H1 (cell line): ENCODE results near the gene AGBL5. TPM values are rescaled to one million over a fixed set of nuclear protein-coding genes. Genes with fewer than 3 reads are reported as not detected.

Experiments used
- CTCF ChIA-PET: fragments of 300-600 bp; sonication (Branson Sonifier 250); formaldehyde crosslinking; loops from one replicate; lab custom pipeline; 2021; ENCODE audit not compliant: partially characterized antibody; lab: Charles Lee
- POLR2A ChIA-PET: fragments of 300-600 bp; sonication (Branson Sonifier 250); formaldehyde crosslinking; loops from one replicate; lab custom pipeline; 2021; ENCODE audit warnings: inconsistent platforms; ENCODE audit not compliant: partially characterized antibody; lab: Charles Lee
- DNase-seq, 2 experiments: peaks; one replicate each; pipeline versions ENCODE4 v3.0.0 to v3.0.0-alpha.2; 2010 to 2022; ENCODE audit warnings: low spot score in 2 of 2, low read depth in 1 of 2, mixed read lengths in 1 of 2
- FAIRE-seq: peaks from 2 replicates; lab custom pipeline; 2011; peaks lifted over from hg19 to GRCh38; lab: Jason Lieb, UNC
- H2AFZ ChIP-seq: 2 replicates; pipeline ENCODE4 v1.8.1; 2012; ENCODE audit warnings: low read length, inconsistent platforms
- H2AK5ac ChIP-seq: 2 replicates; pipeline ENCODE4 v1.6.1; 2013; ENCODE audit warnings: low read depth, low read length
- H2BK120ac ChIP-seq: replicated peaks from 2 replicates; pipeline ENCODE3; 2013; ENCODE audit warnings: low read depth, low read length, inconsistent platforms
- H2BK12ac ChIP-seq: 2 replicates; pipeline ENCODE4 v1.6.1; 2013; ENCODE audit warnings: low read depth, low read length
- H2BK15ac ChIP-seq: 2 replicates; pipeline ENCODE4 v1.6.1; 2013; ENCODE audit warnings: low read length
- H2BK20ac ChIP-seq: 2 replicates; pipeline ENCODE4 v1.6.1; 2013; ENCODE audit warnings: low read length
- H2BK5ac ChIP-seq: 2 replicates; pipeline ENCODE4 v1.6.1; 2013; ENCODE audit warnings: low read depth, low read length
- H3K14ac ChIP-seq: 2 replicates; pipeline ENCODE4 v1.6.1; 2013; ENCODE audit warnings: inconsistent platforms; ENCODE audit not compliant: insufficient read length
- H3K18ac ChIP-seq: 2 replicates; pipeline ENCODE4 v1.6.1; 2013; ENCODE audit warnings: low read length; ENCODE audit errors: extremely low read depth
- H3K23ac ChIP-seq: 2 replicates; pipeline ENCODE4 v1.6.1; 2013; ENCODE audit warnings: inconsistent platforms; ENCODE audit not compliant: insufficient read length
- H3K23me2 ChIP-seq: 2 replicates; pipeline ENCODE4 v1.6.1; 2013; ENCODE audit warnings: low read depth, low read length
- H3K27ac ChIP-seq: 2 replicates; pipeline ENCODE4 v1.6.1; 2011; ENCODE audit warnings: low read depth, low read length, inconsistent platforms
- H3K27me3 ChIP-seq, 4 experiments: replicated peaks in 1 of 4; 1 replicate in 1 of 4; 2 replicates in 3 of 4; pipeline versions ENCODE4 v1.6.1 to v1.8.1; 2011 to 2013; ENCODE audit warnings: low read length in 3 of 4, mild to moderate bottlenecking in 3 of 4, inconsistent platforms in 2 of 4, mixed read lengths in 2 of 4, moderate library complexity in 1 of 4; ENCODE audit not compliant: control insufficient read depth in 3 of 4, insufficient read depth in 3 of 4; ENCODE audit errors: extremely low read depth in 1 of 4
- H3K36me3 ChIP-seq, 4 experiments: 2 replicates each; pipeline versions ENCODE4 v1.6.1 to v1.8.1; 2011 to 2013; ENCODE audit warnings: mild to moderate bottlenecking in 4 of 4, low read length in 3 of 4, moderate library complexity in 2 of 4, control low read depth in 1 of 4, inconsistent platforms in 1 of 4; ENCODE audit not compliant: insufficient read depth in 4 of 4, control insufficient read depth in 2 of 4
- H3K4ac ChIP-seq: replicated peaks from 2 replicates; pipeline ENCODE3; 2013; ENCODE audit warnings: low read length, low read depth, mixed read lengths, inconsistent platforms; ENCODE audit not compliant: insufficient read length
- H3K4me1 ChIP-seq, 4 experiments: replicated peaks in 1 of 4; 1 replicate in 1 of 4; 2 replicates in 3 of 4; pipeline versions ENCODE4 v1.6.1 to v1.8.1; 2011 to 2013; ENCODE audit warnings: low read length in 3 of 4, inconsistent platforms in 2 of 4, mixed read lengths in 1 of 4; ENCODE audit not compliant: insufficient read depth in 4 of 4, control insufficient read depth in 3 of 4
- H3K4me2 ChIP-seq, 2 experiments: 2 replicates each; pipeline versions ENCODE4 v1.6.1 to v1.8.1; 2011 to 2013; ENCODE audit warnings: low read depth in 2 of 2, low read length in 2 of 2, control low read depth in 1 of 2, inconsistent platforms in 1 of 2, mild to moderate bottlenecking in 1 of 2; ENCODE audit not compliant: insufficient read depth in 1 of 2
- H3K4me3 ChIP-seq, 4 experiments: fragments of 200-600, 300-600 bp in 1 of 4; sonication (generic), shearing (Covaris generic), sonication (Bioruptor Twin) in 1 of 4; 2 replicates each; pipeline versions ENCODE4 v1.5.1 to v1.8.1; 2011 to 2016; ENCODE audit warnings: low read length in 4 of 4, low read depth in 3 of 4, control low read depth in 2 of 4, inconsistent platforms in 2 of 4, mild to moderate bottlenecking in 2 of 4, mixed read lengths in 1 of 4, moderate library complexity in 1 of 4; ENCODE audit not compliant: insufficient read depth in 2 of 4; ENCODE audit errors: extremely low read depth in 1 of 4
- H3K56ac ChIP-seq: replicated peaks from 2 replicates; pipeline ENCODE3; 2013; ENCODE audit warnings: low read depth, mild to moderate bottlenecking, mixed read lengths, low read length, inconsistent platforms; ENCODE audit not compliant: insufficient read length
- H3K79me1 ChIP-seq: 2 replicates; pipeline ENCODE4 v1.6.1; 2013; ENCODE audit warnings: low read depth, low read length, control low read depth
- H3K79me2 ChIP-seq, 2 experiments: 2 replicates each; pipeline versions ENCODE4 v1.6.1 to v1.8.1; 2012 to 2013; ENCODE audit warnings: low read length in 2 of 2, mild to moderate bottlenecking in 2 of 2, inconsistent platforms in 1 of 2; ENCODE audit not compliant: insufficient read depth in 2 of 2, control insufficient read depth in 1 of 2
- H3K9ac ChIP-seq, 4 experiments: replicated peaks in 1 of 4; 1 replicate in 1 of 4; 2 replicates in 3 of 4; pipeline versions ENCODE4 v1.6.1 to v1.8.1; 2011 to 2013; ENCODE audit warnings: low read depth in 3 of 4, low read length in 3 of 4, control low read depth in 2 of 4, mild to moderate bottlenecking in 2 of 4, moderate library complexity in 2 of 4, inconsistent platforms in 1 of 4; ENCODE audit errors: extremely low read depth in 1 of 4
- H3K9me3 ChIP-seq, 2 experiments: 2 replicates each; pipeline versions ENCODE4 v1.6.1 to v1.8.1; 2012 to 2013; ENCODE audit warnings: mild to moderate bottlenecking in 2 of 2, moderate library complexity in 2 of 2, control low read depth in 1 of 2, inconsistent platforms in 1 of 2, low read depth in 1 of 2, low read length in 1 of 2, mixed read lengths in 1 of 2; ENCODE audit not compliant: insufficient read depth in 2 of 2
- H4K20me1 ChIP-seq, 2 experiments: replicated peaks in 1 of 2; 2 replicates each; pipeline versions ENCODE3 to v1.8.1; 2011 to 2013; ENCODE audit warnings: inconsistent platforms in 2 of 2, low read length in 2 of 2, mild to moderate bottlenecking in 1 of 2; ENCODE audit not compliant: insufficient read depth in 2 of 2, control insufficient read depth in 1 of 2
- H4K5ac ChIP-seq: 2 replicates; pipeline ENCODE4 v1.6.1; 2013; ENCODE audit warnings: low read length, low read depth, mixed read lengths, inconsistent platforms; ENCODE audit not compliant: insufficient read length
- H4K8ac ChIP-seq: 2 replicates; pipeline ENCODE4 v1.8.0; 2013; ENCODE audit warnings: mild to moderate bottlenecking, moderate library complexity, low read length, inconsistent platforms; ENCODE audit not compliant: insufficient read depth; ENCODE audit errors: extremely low read depth
- H4K91ac ChIP-seq: replicated peaks from 2 replicates; pipeline ENCODE3; 2013; ENCODE audit warnings: low read length, mixed read lengths, inconsistent platforms; ENCODE audit not compliant: insufficient read length
- CREB1 ChIP-seq: IDR thresholded peaks from 2 replicates; pipeline ENCODE4 v1.6.1; 2012; ENCODE audit warnings: inconsistent platforms
- POLR2AphosphoS5 ChIP-seq: IDR thresholded peaks from 2 replicates; pipeline ENCODE4 v1.6.1; 2011; ENCODE audit warnings: low read depth, low read length
- RAD21 ChIP-seq, 2 experiments: IDR thresholded peaks in 1 of 2; conservative IDR thresholded peaks in 1 of 2; 2 replicates each; pipeline ENCODE4 v1.6.1; 2011; ENCODE audit warnings: low read depth in 2 of 2, low read length in 2 of 2, improper control_type of control experiment in 1 of 2, inconsistent platforms in 1 of 2, mild to moderate bottlenecking in 1 of 2, moderate library complexity in 1 of 2
- RBBP5 ChIP-seq: IDR thresholded peaks from 2 replicates; pipeline ENCODE4 v1.7.1; 2012; ENCODE audit warnings: low read depth, mild to moderate bottlenecking, inconsistent platforms, low read length, moderate library complexity, borderline replicate concordance
- RNF2 ChIP-seq: fragments of 200-900, 300-1000 bp; sonication (generic); IDR thresholded peaks from 2 replicates; pipeline ENCODE4 v1.7.1; 2016; ENCODE audit warnings: borderline replicate concordance, low read depth, mild to moderate bottlenecking, antibody characterized with exemption, low read length; ENCODE audit not compliant: poor library complexity, severe bottlenecking; ENCODE audit errors: missing control alignments
- SIN3A ChIP-seq, 2 experiments: IDR thresholded peaks in 1 of 2; conservative IDR thresholded peaks in 1 of 2; 2 replicates each; pipeline ENCODE4 v1.6.1; 2011 to 2012; ENCODE audit warnings: low read length in 2 of 2, improper control_type of control experiment in 1 of 2, low read depth in 1 of 2, mild to moderate bottlenecking in 1 of 2
- SUZ12 ChIP-seq: fragments of 200-600 bp; sonication (generic); IDR thresholded peaks from 2 replicates; pipeline ENCODE4 v1.6.1; 2012; ENCODE audit warnings: mild to moderate bottlenecking, inconsistent platforms, low read length, moderate library complexity, mixed read lengths
- TAF1 ChIP-seq: IDR thresholded peaks from 2 replicates; pipeline ENCODE4 v1.6.1; 2011; ENCODE audit warnings: mild to moderate bottlenecking, low read depth, low read length
- WGBS, 2 experiments: shearing (Covaris generic) in 1 of 2; methylation state at CpG; one replicate each; pipeline versions ENCODE4 v1.1.6 to v1.1.7; 2013 to 2015; ENCODE audit warnings: low lambda C conversion rate in 2 of 2, mixed read lengths in 2 of 2, inconsistent platforms in 1 of 2, low coverage in 1 of 2, missing lambda C conversion rate in 1 of 2; ENCODE audit not compliant: insufficient replicate concordance in 2 of 2, insufficient coverage in 1 of 2, insufficient read length in 1 of 2; ENCODE audit errors: extremely low coverage in 1 of 2, missing lambda C conversion rate in 1 of 2; 5-methylcytosine and 5-hydroxymethylcytosine counted together
- polyA plus RNA-seq, 7 experiments: library from polyadenylated mRNA; depleted of rRNA in 3 of 7; stranded (reverse) in 5 of 7; unstranded in 2 of 7; fragments of >200 nt in 5 of 7; fragments of 200-250 nt in 2 of 7; gene quantifications; 1 replicate in 5 of 7; 2 replicates in 1 of 7; 4 replicates in 1 of 7; pipeline versions ENCODE4 v1.2.1 to v1.2.3, GENCODE V29; 2011 to 2013; ENCODE audit warnings: missing spikeins in 2 of 7, mixed read lengths in 2 of 7
- total RNA-seq: library from RNA; stranded (reverse); fragmentation: NEBNext Ultra II Directional; extraction: Animal tissue kit (Norgen Biotek cat#: 25700); gene quantifications from 2 replicates; pipeline ENCODE4 v1.2.1, GENCODE V29; 2021
- TF ChIP-seq, protein P1 (sequence below), 3 experiments: IDR thresholded peaks; 1 replicate in 2 of 3; 2 replicates in 1 of 3; pipeline versions ENCODE4 v1.5.1 to v1.6.1; 2011; ENCODE audit warnings: low read length in 3 of 3, mild to moderate bottlenecking in 3 of 3, inconsistent platforms in 2 of 3, low read depth in 1 of 3, moderate library complexity in 1 of 3; ENCODE audit not compliant: insufficient read depth in 1 of 3; ENCODE audit errors: control extremely low read depth in 1 of 3

Gene AGBL5
- total and polyA plus RNA-seq, 2 of the 8 experiments (the other 6 are each of a cell fraction or from before 2014, with no cell fraction given), result 45.4 to 62.0 TPM

DNA sequence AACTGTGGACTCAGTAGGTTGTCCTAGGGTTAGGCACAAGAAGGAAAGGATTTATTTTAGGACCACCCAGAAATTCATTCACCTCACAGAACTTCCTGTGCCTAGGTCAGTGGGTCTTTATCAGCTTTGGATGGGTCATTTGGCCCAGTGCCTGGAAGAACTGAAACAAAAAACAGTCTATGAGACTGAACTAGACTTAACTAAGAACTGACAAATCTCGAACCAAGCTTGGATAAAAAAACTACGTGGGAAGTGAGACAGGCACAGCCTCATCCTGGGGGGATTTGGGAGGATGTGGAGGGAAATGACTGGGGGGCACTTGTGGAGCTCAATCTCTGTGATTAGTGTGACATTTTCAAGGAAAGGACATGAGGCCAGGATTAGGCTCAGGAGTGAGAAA is 22.3 kb downstream of the AGBL5 start:
- H3K18ac ChIP-seq, result no peak overlapping the region
- TF ChIP-seq RAD21 (IDR thresholded peaks at IDR 0.05 in 1 of 2, conservative IDR thresholded peaks at IDR 0.05 in 1 of 2; ENCODE audit: low read depth in 2 of 2, low read length in 2 of 2) (no peak), RNF2 (no peak), RBBP5 (no peak), SUZ12 (no peak), POLR2AphosphoS5 (no peak), TAF1 (no peak), SIN3A (conservative IDR thresholded peaks at IDR 0.05 in 1 of 2, IDR thresholded peaks at IDR 0.05 in 1 of 2; ENCODE audit: low read depth in 1 of 2, low read length in 2 of 2) (no peak), CREB1 (no peak)
- TF ChIP-seq, protein P1, sequence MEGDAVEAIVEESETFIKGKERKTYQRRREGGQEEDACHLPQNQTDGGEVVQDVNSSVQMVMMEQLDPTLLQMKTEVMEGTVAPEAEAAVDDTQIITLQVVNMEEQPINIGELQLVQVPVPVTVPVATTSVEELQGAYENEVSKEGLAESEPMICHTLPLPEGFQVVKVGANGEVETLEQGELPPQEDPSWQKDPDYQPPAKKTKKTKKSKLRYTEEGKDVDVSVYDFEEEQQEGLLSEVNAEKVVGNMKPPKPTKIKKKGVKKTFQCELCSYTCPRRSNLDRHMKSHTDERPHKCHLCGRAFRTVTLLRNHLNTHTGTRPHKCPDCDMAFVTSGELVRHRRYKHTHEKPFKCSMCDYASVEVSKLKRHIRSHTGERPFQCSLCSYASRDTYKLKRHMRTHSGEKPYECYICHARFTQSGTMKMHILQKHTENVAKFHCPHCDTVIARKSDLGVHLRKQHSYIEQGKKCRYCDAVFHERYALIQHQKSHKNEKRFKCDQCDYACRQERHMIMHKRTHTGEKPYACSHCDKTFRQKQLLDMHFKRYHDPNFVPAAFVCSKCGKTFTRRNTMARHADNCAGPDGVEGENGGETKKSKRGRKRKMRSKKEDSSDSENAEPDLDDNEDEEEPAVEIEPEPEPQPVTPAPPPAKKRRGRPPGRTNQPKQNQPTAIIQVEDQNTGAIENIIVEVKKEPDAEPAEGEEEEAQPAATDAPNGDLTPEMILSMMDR (IDR thresholded peaks at IDR 0.05; ENCODE audit: control extremely low read depth in 1 of 3, insufficient read depth in 1 of 3, low read depth in 1 of 3, low read length in 3 of 3), result no peak
- TF ChIP-seq, all 59 proteins: peak for 0
- Histone ChIP-seq H3K23me2 (peaks cover 14% of the 10 kb centered on the region; the same call in 1 of the 2 replicates), H2BK120ac (no peak overlapping the region), H3K4me3 (no peak overlapping the region), H3K36me3 (peaks cover 6 to 12% (median 7%) of the 10 kb centered on the region in 4 experiments; a peak in 6 of 8 replicates), H4K91ac (no peak overlapping the region), H3K4me2 (no peak overlapping the region; a peak in 1 of 4 replicates), H3K79me2 (peaks cover 0 to 12% of the 10 kb centered on the region in 2 experiments; a peak in 3 of 4 replicates), H4K8ac (no peak overlapping the region), H2AFZ (no peak overlapping the region), H3K9me3 (no peaks in the 10 kb centered on the region), H3K4me1 (peaks cover 0 to 15% (median 6%) of the 10 kb centered on the region in 4 experiments; a peak in 6 of 7 replicates), H2BK20ac (no peak overlapping the region), H3K27ac (no peak overlapping the region), H3K23ac (no peak overlapping the region), H3K4ac (no peak overlapping the region), H3K79me1 (peaks cover 9% of the 10 kb centered on the region; the same call in 1 of the 2 replicates), H3K27me3 (0 out of 7 replicates have a peak, but pooled peaks cover 0 to 3% (median 0%) of the 10 kb centered on the region in 4 experiments), H2BK15ac (no peak overlapping the region), H3K14ac (no peak overlapping the region), H4K5ac (no peak overlapping the region), H3K56ac (no peak overlapping the region), H2AK5ac (no peak overlapping the region), H2BK12ac (no peak overlapping the region), H4K20me1 (peaks cover 0 to 3% of the 10 kb centered on the region in 2 experiments), H2BK5ac (no peak overlapping the region), H3K9ac (no peak overlapping the region)
- ChIA-PET CTCF (interaction anchor here (0.6 to 2.4 kb wide), 12 partner anchors 9 to 813 kb away, joined by 3 to 9 read pairs (median 3); partner anchors contain the start of genes ABHD1 and KHK), POLR2A (interaction anchor here (0.6 to 18.5 kb wide), 3 partner anchors 9 to 35 kb away, joined by 5 to 441 read pairs (median 63); partner anchors contain the start of gene AGBL5)
- no peak for DNase-seq
- WGBS, 2 experiments, result 85% methylated on average over 2 of the region's 2 CpGs; no CpG with 5 or more reads in 1 of the 2 experiments
- FAIRE-seq, result no peak
